Neural crest cell (in vitro differentiated cells): ENCODE data around the gene RIBC2. TPM values are rescaled to one million over a fixed set of nuclear protein-coding genes. Genes with fewer than 3 reads are reported as not detected.

Experiments used
- DNase-seq: peaks from one replicate; pipeline ENCODE4 v3.0.0; 2021; ENCODE audit warnings: low read depth, mixed read lengths, low spot score
- H3K27ac Mint-ChIP-seq: one replicate; pipeline ENCODE4 v1.8.0; 2021; ENCODE audit warnings: mild to moderate bottlenecking, mixed read lengths; ENCODE audit not compliant: unreplicated experiment
- H3K27me3 Mint-ChIP-seq: 2 replicates; pipeline ENCODE4 v1.8.0; 2021; ENCODE audit warnings: low read depth, mild to moderate bottlenecking, mixed read lengths
- H3K36me3 Mint-ChIP-seq: 2 replicates; pipeline ENCODE4 v1.8.0; 2021; ENCODE audit warnings: low read depth, mild to moderate bottlenecking, mixed read lengths
- H3K4me1 Mint-ChIP-seq: 2 replicates; pipeline ENCODE4 v1.8.0; 2021; ENCODE audit warnings: mixed read lengths
- H3K4me3 Mint-ChIP-seq: one replicate; pipeline ENCODE4 v1.8.0; 2021; ENCODE audit warnings: mild to moderate bottlenecking, mixed read lengths
- H3K9me3 Mint-ChIP-seq: 2 replicates; pipeline ENCODE4 v1.8.0; 2021; ENCODE audit warnings: mixed read lengths
- total RNA-seq: library from RNA; stranded (reverse); gene quantifications from 2 replicates; pipeline ENCODE4 v1.2.1, GENCODE V29; 2021
- TF ChIP-seq, protein P1 (sequence below): fragments of 200-600 bp; sonication (generic); conservative IDR thresholded peaks from 2 replicates; pipeline ENCODE4 v1.5.0; 2021; ENCODE audit warnings: antibody characterized with exemption, mild to moderate bottlenecking

The RIBC2 gene
- total RNA-seq, 1 donor from 2014 or later = 7.6 TPM

DNA sequence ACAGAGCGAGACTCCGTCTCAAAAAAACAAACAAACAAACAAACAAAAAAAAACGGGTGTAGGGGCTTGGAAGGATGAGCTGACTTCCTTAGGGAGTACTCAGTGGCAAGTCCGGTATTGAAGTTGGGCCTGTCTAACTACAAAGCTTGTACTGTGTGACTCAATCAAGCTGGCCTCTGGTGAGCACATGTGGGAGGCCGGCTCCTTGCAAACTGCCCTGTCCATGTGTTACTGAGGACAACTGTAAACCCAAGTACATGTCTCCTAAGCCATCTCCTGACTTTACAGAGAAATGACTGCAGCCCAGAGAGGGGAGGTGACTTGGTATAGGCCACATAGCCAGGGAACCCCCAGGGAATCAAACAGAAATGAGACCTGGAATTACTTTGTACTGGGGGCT, 11.6 kb downstream of the RIBC2 start:
- Mint-ChIP-seq H3K9me3 (peaks cover 6% of the 10 kb centered on the region), H3K4me1 (peaks cover 3% of the 10 kb centered on the region), H3K27ac (no peak overlapping the region), H3K4me3 (no peak overlapping the region), H3K27me3 (no peaks in the 10 kb centered on the region), H3K36me3 (peaks cover 11% of the 10 kb centered on the region)
- DNase-seq = no peak
- TF ChIP-seq, protein P1, sequence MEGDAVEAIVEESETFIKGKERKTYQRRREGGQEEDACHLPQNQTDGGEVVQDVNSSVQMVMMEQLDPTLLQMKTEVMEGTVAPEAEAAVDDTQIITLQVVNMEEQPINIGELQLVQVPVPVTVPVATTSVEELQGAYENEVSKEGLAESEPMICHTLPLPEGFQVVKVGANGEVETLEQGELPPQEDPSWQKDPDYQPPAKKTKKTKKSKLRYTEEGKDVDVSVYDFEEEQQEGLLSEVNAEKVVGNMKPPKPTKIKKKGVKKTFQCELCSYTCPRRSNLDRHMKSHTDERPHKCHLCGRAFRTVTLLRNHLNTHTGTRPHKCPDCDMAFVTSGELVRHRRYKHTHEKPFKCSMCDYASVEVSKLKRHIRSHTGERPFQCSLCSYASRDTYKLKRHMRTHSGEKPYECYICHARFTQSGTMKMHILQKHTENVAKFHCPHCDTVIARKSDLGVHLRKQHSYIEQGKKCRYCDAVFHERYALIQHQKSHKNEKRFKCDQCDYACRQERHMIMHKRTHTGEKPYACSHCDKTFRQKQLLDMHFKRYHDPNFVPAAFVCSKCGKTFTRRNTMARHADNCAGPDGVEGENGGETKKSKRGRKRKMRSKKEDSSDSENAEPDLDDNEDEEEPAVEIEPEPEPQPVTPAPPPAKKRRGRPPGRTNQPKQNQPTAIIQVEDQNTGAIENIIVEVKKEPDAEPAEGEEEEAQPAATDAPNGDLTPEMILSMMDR = no peak

DNA sequence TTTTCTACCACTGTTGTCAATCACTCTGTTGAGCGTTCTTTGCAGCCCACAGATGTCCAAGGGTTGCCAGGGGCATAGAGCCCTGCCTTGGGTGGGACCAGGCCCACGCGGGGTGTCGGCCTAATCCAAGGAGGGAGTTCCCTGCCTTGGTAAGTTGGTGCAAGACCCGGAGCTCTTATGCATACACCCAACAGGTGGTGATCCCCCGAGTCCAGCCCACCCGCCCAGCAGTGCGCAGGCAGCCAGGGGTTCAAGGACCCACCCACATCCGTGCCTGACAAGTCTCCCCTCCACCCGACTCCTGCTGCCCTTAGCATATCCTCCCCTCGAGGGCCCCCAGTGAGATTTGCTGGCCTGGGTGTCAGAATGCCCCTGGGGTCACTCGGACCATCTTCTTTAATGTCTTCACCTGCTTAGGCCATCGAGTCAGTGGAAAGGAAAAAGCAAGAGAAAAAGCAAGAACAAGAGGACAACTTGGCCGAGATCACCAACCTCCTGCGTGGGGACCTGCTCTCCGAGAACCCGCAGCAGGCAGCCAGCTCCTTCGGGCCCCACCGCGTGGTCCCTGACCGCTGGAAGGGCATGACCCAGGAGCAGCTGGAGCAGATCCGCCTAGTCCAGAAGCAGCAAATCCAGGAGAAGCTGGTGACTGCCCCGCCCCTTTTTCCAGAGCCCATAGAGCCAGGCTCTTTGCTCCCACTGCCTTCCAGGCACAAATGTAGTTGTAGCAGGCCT, 12.2 kb downstream of the RIBC2 start:
- H3K36me3 Mint-ChIP-seq = peaks cover 5% of the 10 kb centered on the region
- H3K9me3 Mint-ChIP-seq = peaks cover 6% of the 10 kb centered on the region
- H3K27me3 Mint-ChIP-seq = no peaks in the 10 kb centered on the region
- H3K4me1 Mint-ChIP-seq = peaks cover 3% of the 10 kb centered on the region
- TF ChIP-seq, protein P1 = no peak
- no peak for DNase-seq
- H3K27ac Mint-ChIP-seq = no peak overlapping the region
- H3K4me3 Mint-ChIP-seq = no peak overlapping the region

DNA sequence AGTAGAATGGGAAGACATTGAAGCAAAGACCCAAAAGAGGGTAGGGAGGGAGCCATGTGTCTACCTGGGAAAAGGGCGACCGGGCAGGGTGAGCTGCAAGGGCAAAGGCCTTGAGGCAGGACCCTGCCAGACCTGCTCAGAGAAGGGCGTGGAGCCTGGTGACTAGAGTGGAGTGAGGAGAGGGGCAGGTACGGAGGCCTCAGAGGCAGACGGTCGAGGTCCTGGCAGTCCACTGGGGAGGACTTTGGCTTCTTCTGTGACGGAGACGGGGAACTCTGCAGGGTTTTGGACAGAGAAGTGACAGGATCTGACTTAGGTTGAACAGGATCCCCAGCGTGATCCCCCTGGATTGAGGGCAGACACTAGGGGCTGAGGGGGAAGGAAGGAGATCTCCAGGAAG, 12.9 kb downstream of the RIBC2 start:
- H3K27ac Mint-ChIP-seq = no peak overlapping the region

DNA sequence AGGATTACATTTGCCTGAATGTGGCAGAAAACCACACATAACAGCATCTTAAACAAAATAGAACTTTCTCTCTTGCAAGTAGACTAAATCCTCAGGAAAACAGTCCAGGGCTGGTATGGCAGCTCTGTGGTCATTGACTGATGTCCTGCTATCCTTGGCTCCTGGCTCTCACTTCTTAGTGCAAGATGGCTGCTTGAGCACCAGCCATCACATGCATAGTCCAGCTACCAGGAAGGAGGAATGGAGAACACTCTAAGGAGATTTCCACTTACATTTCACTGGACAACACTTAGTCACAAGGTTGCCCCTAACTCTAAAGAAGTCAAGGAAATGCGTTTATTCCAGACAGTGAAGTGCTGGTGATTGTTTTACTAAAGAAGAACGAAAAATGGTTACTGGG, 13.6 kb downstream of the RIBC2 start:
- Mint-ChIP-seq H3K27me3 (no peaks in the 10 kb centered on the region), H3K36me3 (peaks cover 4% of the 10 kb centered on the region), H3K4me3 (no peak overlapping the region), H3K9me3 (peaks cover 6% of the 10 kb centered on the region), H3K4me1 (peaks cover 3% of the 10 kb centered on the region), H3K27ac (no peak overlapping the region)
- DNase-seq = no peak
- TF ChIP-seq, protein P1 = no peak

More for the DNA sequence above, 12.9 kb downstream of the RIBC2 start:
- peaks cover 3% of the 10 kb centered on the region for H3K4me1 Mint-ChIP-seq
- H3K4me3 Mint-ChIP-seq = no peak overlapping the region
- H3K36me3 Mint-ChIP-seq = peaks cover 4% of the 10 kb centered on the region
- H3K27me3 Mint-ChIP-seq = no peaks in the 10 kb centered on the region
- H3K9me3 Mint-ChIP-seq = peaks cover 6% of the 10 kb centered on the region
- no peak for DNase-seq
- TF ChIP-seq, protein P1 = no peak

DNA sequence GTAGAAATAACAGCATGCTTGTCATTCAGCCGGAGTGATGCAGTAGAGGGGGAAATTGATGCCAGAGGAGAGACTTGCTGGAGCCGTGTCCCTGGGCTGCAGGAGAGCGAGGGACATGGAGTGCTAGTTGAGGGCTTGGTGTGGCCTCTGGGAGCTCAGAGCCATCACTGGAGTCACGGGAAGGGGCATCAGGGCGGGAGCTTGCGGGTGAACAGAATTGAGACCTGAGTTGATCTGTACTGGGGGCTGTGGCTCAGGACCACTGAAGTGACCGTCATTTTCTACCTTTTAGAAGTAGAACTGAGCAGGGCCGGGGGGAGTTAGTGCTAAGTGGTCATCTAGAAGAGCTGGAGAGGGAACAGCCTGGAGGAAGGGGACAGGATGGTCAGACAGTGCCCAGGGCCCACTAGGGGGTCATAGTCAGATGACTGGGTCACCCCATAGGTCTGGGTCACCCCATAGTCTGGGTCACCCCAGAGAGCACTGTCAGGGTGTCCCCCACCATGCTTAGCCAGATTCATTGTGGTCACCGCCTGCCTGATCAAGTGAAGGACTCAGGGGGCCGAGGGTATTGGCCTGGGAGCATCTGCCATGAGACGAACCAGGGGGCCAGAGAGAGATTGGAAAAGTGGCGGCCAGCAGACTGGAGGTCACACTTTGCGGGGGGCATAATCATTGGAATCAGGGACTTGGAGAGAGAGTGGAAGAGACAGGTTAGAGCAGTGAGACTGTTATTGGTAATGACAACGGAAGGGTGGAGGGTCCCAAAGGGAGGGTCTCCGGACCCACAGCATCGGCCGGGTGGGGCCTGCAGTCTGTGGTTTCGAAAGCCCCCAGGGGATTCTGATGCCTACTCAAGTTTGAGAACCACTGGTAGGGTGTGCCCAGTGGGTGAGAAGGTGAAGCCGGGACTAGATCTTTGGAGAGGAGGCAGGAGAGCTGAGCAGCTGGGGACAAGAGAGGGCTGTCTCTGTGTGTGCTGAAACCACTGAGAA, 15.2 kb downstream of the RIBC2 start:
- H3K36me3 Mint-ChIP-seq = peaks cover 4% of the 10 kb centered on the region
- no peak for DNase-seq
- peak overlapping the region; percentile 14 for H3K27ac Mint-ChIP-seq
- H3K9me3 Mint-ChIP-seq = peaks cover 6% of the 10 kb centered on the region
- no peak overlapping the region for H3K4me3 Mint-ChIP-seq
- H3K4me1 Mint-ChIP-seq = no peaks in the 10 kb centered on the region
- H3K27me3 Mint-ChIP-seq = no peaks in the 10 kb centered on the region
- TF ChIP-seq, protein P1 = no peak
